Adipocyte (in vitro differentiated cells): ENCODE results near the gene PITPNC1.
"Not testable (repeated sequence)": the region's sequence is repeated elsewhere in the genome, so short reads cannot be mapped to it uniquely, and the experiment has no call there.

Source experiments
- DNase-seq: peaks from one replicate; pipeline ENCODE4 v3.0.0-alpha.2; 2015; ENCODE audit warnings: low read depth
- H3K27me3 ChIP-seq: replicated peaks from 2 replicates; pipeline ENCODE4 v1.7.0; 2013; ENCODE audit warnings: mild to moderate bottlenecking, low read length, moderate library complexity; ENCODE audit not compliant: control insufficient read depth, insufficient read depth
- H3K36me3 ChIP-seq: 2 replicates; pipeline ENCODE4 v1.7.0; 2013; ENCODE audit warnings: low read length, mild to moderate bottlenecking, moderate library complexity; ENCODE audit not compliant: control insufficient read depth, insufficient read depth, severe bottlenecking
- H3K4me1 ChIP-seq: 2 replicates; pipeline ENCODE4 v1.7.0; 2013; ENCODE audit warnings: mild to moderate bottlenecking, low read length, moderate library complexity; ENCODE audit not compliant: control insufficient read depth, insufficient read depth
- H3K4me3 ChIP-seq: 2 replicates; pipeline ENCODE4 v1.7.0; 2013; ENCODE audit warnings: mild to moderate bottlenecking, low read length, moderate library complexity
- H3K9ac ChIP-seq: 2 replicates; pipeline ENCODE4 v1.7.0; 2013; ENCODE audit warnings: mild to moderate bottlenecking, low read length, moderate library complexity
- H3K9me3 ChIP-seq: 2 replicates; pipeline ENCODE4 v1.7.0; 2013; ENCODE audit warnings: mild to moderate bottlenecking, low read length, moderate library complexity; ENCODE audit not compliant: control insufficient read depth

The PITPNC1 gene

DNA sequence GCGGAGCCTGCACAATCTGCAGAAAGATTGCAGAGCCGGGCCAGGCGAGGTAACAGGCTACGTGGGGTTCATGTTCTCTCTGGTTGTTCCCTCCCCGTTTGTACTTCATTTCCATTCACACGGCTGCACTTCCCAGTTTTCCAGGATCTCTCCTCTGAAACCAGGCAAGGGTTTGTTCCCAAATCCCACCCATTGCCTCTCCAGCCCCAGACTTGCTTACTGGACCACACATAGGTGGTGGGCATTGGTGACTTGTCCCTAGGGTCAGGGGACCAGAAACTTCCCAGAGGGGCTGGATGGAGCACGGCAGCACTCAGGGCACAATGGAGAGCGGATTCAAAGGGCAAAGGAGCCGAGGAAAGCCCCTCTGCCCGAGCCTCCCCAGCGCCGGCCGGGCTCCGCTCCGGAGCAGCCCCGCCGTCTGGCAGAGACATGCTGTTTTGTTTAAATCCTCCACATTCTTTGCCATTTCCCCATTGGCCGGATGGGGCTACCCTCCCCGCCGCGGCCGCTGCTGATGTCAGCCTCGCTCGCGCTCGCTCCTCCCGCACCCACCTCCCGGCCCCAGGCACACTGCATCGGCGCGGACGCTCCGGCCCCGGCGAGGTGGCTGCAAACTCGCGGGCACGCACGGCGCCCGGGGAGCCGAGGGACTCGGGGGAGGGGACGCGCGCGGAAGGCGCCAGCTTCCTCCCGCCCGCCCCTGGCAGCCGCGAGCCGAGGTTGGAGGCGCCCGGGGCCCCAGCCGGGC is at the start of gene PITPNC1:
Gene PITPNC1, plus strand, starts transcription at position 545 of the 751 bp plus-strand sequence.
- H3K4me3 ChIP-seq = peak within 1 kb of the TSS; percentile 87
- H3K9me3 ChIP-seq = no peaks in the 10 kb centered on the region
- no peaks in the 10 kb centered on the region for H3K27me3 ChIP-seq
- H3K36me3 ChIP-seq = no peaks in the 10 kb centered on the region
- DNase-seq = peak; percentile 98
- peaks cover 17% of the 10 kb centered on the region for H3K4me1 ChIP-seq
- H3K9ac ChIP-seq = peak within 1 kb of the TSS; percentile 80

DNA sequence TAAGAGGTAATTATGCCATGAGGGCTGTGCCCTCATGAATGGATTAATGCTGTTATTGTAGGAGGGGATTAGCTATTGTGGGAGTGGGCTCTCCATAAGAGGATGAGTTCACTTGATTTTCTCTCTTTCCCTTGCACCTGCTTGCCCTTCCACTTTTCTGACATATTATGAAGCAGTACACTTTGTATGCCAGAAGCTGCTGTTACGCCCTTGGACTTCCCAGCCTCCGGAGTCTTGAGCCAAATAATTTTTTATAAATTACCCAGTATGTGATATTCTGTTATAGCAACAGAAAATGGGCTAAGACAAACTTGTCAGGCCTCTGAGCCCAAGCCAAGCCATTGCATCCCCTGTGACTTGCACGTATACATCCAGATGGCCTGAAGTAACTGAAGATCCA is 49.1 kb upstream of the PITPNC1 start:
- no peaks in the 10 kb centered on the region for H3K36me3 ChIP-seq
- H3K27me3 ChIP-seq = no peaks in the 10 kb centered on the region
- peaks cover 5% of the 10 kb centered on the region for H3K9me3 ChIP-seq
- no peak overlapping the region for H3K9ac ChIP-seq
- H3K4me3 ChIP-seq = no peak overlapping the region
- DNase-seq = no peak
- H3K4me1 ChIP-seq = no peaks in the 10 kb centered on the region

DNA sequence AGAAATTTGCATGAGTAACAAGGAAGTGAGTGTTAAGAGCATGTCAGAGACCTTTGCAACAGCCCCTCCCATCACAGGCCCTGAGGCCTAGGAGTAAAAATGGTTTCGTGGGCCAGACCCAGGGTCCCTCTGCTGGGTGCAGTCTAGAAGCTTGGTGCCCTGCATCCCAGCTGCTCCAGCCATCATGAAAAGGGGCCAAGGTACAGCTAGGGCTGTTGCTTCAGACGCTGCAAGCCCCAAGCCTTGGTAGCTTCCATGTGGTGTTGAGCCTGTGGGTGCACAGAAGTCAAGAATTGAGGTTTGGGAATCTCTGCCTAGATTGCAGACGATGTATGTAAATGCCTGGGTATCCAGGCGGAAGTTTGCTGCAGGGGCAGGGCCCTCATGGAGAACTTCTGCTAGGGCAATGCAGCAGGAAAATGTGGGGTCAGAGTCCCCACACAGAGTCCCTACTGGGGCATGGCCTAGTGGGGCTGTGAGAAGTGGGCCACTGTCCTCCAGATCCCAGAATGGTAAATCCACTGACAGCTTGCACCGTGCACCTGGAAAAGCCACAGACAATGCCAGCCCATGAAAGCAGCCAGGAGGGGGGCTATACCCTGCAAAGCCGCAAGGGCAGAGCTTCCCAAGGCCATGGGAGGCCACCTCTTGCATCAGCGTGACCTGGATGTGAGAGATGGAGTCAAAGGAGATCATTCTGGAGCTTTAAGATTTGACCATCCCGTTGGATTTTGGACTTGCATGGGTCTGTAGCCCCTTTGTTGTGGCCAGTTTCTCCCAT is 45.5 kb upstream of the PITPNC1 start:
- H3K4me3 ChIP-seq, H3K27me3 ChIP-seq, H3K9me3 ChIP-seq, H3K9ac ChIP-seq, DNase-seq, H3K36me3 ChIP-seq, H3K4me1 ChIP-seq: not testable (repeated sequence)

DNA sequence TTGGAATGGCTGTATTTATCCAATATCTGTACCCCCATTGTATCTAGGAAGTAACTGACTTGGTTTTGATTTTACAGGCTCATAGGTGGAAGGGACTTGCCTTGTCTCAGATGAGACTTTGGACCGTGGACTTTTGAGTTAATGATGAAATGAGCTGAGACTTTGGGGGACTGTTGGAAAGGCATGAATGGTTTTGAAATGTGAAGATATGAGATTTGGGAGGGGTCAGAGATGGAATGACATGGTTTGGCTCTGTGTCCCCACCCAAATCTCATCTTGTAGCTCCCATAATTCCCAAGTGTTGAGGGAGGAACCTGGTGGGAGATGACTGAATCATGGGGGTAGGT is 44.9 kb upstream of the PITPNC1 start:
- H3K4me3 ChIP-seq, H3K27me3 ChIP-seq, H3K9ac ChIP-seq, H3K4me1 ChIP-seq, H3K9me3 ChIP-seq, DNase-seq, H3K36me3 ChIP-seq: not testable (repeated sequence)

DNA sequence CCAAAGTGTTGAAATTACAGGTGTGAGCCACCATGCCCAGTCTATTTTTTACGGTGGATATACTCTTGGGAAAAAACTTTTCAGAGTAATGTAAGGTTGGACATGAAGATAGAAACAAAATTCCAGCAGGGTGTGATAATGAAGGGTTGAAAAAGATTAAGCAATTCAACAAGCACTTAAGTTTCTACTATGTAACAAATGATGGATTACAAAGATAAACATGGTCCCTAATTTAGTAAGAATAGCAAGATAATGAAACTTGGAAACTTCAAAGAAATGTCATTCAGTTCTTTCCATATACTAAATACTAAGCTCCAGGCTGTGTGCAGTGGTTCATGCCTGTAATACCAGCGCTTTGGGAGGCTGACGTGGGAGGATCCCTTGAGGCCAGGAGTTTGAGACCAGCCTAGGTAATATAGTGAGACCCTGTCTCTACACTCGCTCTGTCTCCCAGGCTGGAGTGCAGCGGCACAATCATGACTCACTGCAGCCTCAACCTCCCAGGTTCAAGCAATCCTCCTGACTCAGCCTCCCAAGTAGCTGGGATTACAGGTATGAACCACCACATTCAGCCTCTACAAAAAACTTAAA is 41.7 kb upstream of the PITPNC1 start:
- no peak for DNase-seq
- peaks cover 18% of the 10 kb centered on the region for H3K4me1 ChIP-seq
- H3K9me3 ChIP-seq = no peaks in the 10 kb centered on the region
- no peak overlapping the region for H3K9ac ChIP-seq
- H3K27me3 ChIP-seq = no peaks in the 10 kb centered on the region
- no peak overlapping the region for H3K4me3 ChIP-seq
- peaks cover 15% of the 10 kb centered on the region for H3K36me3 ChIP-seq

DNA sequence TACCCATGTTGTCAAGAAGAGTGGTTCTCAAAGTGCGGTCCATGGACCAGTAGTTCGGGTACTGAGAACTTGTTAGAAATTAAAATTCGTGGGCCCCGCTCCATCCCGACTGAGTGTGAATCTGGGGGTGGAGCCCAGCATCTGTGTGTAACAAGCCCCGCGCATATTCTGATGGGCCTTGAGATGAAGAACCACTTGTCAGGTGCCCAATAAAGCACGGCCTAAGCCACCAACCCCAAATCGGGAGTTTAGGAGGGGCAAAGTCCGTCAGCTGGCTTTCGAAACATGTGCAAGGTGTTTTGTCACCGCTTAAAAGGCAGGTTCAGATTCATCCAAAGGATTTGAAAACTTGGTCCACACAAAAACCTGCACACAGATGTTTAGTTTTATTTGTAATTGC is 40.2 kb upstream of the PITPNC1 start:
- Histone ChIP-seq H3K9me3 (no peaks in the 10 kb centered on the region), H3K4me1 (peaks cover 18% of the 10 kb centered on the region), H3K4me3 (no peak overlapping the region), H3K9ac (no peak overlapping the region), H3K36me3 (peaks cover 30% of the 10 kb centered on the region), H3K27me3 (no peaks in the 10 kb centered on the region)
- DNase-seq = no peak

DNA sequence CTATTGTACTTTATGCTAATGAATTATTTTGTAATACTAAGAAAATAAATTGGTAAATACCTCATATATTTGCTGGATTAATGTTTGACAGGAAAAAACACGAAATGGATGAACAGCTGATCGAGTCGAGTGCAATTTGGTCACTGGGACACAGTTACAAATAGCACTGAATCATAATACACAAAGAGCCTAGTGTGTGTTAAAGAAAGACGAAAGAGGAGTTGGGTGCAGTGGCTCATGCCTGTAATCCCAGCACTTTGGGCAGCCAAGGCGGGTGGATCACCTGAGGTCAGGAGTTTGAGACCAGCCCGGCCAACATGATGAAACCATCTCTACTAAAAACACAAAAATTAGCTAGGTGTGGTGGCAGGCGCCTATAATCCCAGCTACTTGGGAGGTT is 38.7 kb upstream of the PITPNC1 start:
- H3K9me3 ChIP-seq, H3K9ac ChIP-seq, DNase-seq, H3K4me3 ChIP-seq, H3K27me3 ChIP-seq: not testable (repeated sequence)
- Histone ChIP-seq H3K36me3 (peaks cover 45% of the 10 kb centered on the region), H3K4me1 (peaks cover 18% of the 10 kb centered on the region)

DNA sequence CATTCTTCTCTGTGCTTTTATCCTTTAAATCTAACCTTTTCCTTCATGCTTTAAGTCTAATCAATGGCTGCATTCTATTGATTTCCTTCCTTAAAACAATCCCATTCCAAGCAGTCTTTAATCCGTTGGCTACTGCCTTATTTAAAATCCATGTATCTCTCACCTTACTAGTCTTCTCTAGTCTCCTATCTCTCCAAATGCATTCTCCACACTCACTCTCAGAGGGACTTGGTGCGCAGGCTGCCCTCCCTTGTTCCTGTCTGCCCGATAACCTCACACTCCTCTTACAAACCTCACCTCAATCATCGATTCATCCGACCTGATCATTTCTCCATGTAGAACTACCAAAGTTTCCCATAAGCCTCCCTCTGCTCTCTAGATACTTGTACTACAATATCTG is 33.8 kb upstream of the PITPNC1 start:
- Histone ChIP-seq H3K4me3 (no peak overlapping the region), H3K9me3 (no peaks in the 10 kb centered on the region), H3K9ac (no peak overlapping the region), H3K4me1 (peaks cover 18% of the 10 kb centered on the region), H3K27me3 (no peaks in the 10 kb centered on the region), H3K36me3 (peaks cover 82% of the 10 kb centered on the region)
- DNase-seq = no peak

DNA sequence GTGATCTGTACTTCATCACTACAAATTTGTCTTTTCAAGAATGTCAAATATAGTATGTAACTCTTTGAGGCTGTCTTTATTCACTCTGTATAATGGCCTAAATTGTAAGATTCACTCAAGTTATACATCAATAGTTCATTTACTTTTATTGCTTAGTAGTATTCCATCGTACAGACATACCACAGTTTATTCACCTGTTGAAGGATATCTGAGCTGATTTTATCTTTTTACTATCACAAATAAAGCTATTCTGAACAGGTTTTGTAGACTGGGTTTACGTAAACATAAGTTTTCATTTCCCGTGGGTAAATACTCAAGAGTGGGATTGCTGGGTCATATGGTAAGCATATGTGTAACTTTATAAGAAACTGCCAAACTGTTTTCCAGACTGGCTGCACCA is 29.3 kb upstream of the PITPNC1 start:
- H3K4me1 ChIP-seq = no peaks in the 10 kb centered on the region
- H3K9ac ChIP-seq = no peak overlapping the region
- H3K9me3 ChIP-seq = no peaks in the 10 kb centered on the region
- DNase-seq = no peak
- no peaks in the 10 kb centered on the region for H3K27me3 ChIP-seq
- no peak overlapping the region for H3K4me3 ChIP-seq
- peaks cover 86% of the 10 kb centered on the region for H3K36me3 ChIP-seq

DNA sequence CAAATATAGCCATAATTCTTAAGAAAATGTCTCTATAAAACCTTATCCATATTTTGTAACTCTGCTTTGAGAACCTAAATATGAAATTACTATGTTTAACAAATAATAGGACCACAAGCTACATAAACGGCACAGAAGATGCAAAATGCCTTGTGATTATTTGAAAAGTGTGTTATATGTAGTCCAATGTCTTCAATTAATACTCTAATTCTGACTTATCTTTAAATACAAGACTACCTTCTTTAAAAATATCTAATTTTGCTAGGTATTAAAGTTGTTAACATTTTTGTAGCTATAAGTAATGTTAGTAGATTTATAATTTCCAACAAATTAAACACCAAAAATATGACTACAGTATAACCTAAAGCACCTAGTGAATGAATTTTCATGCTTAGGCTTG is 27.7 kb upstream of the PITPNC1 start:
- no peak for DNase-seq
- no peaks in the 10 kb centered on the region for H3K4me1 ChIP-seq
- H3K9ac ChIP-seq = no peak overlapping the region
- H3K27me3 ChIP-seq = no peaks in the 10 kb centered on the region
- H3K9me3 ChIP-seq = no peaks in the 10 kb centered on the region
- H3K4me3 ChIP-seq = no peak overlapping the region
- H3K36me3 ChIP-seq = peaks cover 86% of the 10 kb centered on the region

DNA sequence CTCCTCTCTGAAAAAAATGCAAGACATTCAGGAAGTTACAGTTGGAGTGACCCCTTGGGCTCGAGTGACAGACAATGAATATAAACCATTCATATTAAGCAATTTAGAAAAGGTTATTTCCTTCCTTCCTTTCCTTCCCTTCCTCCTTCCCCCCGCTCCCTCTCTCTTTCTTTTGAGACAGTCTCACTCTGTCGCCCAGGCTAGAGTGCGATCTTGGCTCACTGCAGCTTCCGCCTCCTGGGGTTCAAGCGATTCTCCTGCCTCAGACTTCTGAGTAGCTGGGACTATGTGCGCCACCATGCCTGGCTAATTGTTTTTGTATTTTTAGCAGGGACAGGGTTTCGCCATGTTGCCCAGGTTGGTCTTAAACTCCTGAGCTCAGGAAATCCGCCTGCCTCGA is 23.9 kb upstream of the PITPNC1 start:
- Histone ChIP-seq H3K9me3 (no peaks in the 10 kb centered on the region), H3K9ac (no peak overlapping the region), H3K4me3 (no peak overlapping the region), H3K27me3 (no peaks in the 10 kb centered on the region), H3K36me3 (peaks cover 85% of the 10 kb centered on the region), H3K4me1 (peaks cover under 1% of the 10 kb centered on the region)
- DNase-seq = no peak
